NT2/D1 (cell line): ENCODE measurements around the gene MLLT3.

Experiments used
- SUZ12 ChIP-seq: IDR thresholded peaks from 2 replicates; pipeline ENCODE4 v1.6.1; 2011; ENCODE audit not compliant: insufficient read length, insufficient read depth; ENCODE audit errors: extremely low read depth
- ZNF274 ChIP-seq: IDR thresholded peaks from 2 replicates; pipeline ENCODE4 v1.6.1; 2011; ENCODE audit warnings: mild to moderate bottlenecking, low read depth, low read length

DNA sequence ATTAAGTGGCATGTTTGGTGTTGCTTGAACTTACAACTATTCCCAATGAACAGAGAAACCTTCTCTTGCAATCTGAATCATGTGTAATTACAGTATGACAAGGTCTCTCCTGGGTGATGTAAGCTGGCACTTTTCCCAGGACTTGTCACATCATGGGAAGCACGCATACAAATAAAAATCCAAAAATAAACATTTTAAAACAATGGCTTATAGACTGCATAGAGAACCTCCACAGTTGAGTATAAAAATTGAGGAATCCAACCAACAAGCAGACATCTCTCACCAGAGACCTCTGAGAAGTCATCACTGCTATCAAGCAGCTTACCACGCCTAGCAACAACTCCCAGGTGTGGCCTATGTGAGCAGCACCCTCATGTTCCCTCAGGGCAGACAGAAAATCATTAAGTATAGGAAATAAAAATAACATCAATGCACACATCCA, 3.9 kb downstream of the MLLT3 start:
- no peak for TF ChIP-seq ZNF274
- TF ChIP-seq SUZ12, result no peak
